ENCODE data around the gene NXPH4.

The NXPH4 gene

DNA sequence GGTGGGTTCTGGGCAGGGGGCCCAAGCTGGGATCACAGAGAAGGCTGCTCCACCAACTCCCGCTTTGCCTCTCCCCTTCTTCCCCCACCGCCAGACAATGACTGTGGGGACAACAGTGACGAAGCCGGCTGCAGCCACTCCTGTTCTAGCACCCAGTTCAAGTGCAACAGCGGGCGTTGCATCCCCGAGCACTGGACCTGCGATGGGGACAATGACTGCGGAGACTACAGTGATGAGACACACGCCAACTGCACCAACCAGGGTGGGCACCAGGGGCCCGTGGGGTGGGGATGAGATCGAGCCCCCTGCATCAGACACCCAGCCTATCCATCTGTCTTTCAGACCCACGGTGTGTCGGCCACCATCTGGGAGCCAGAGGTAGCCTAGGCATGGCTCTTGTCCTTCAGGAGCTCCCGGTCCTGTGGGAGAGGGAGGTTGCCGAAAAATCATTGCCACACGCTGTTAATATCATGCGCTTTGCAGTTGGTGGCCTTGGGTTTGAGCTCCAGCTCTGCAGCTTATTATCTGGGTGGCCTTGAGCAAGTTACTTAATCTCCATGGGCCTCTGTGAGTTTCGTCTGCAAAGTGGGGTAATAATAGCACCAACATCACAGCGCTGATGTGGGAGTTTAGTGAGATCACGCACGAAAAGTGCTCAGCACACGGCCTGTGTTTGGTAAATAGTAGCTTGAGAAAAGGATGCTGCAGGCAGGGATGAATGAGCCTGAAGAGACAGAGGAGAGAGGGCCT is 47.4 kb upstream of the NXPH4 start:
- Histone ChIP-seq H3K4me1 (ENCODE audit: insufficient read depth, low read length, poor library complexity, severe bottlenecking) (no peaks in the 10 kb centered on the region), H3K27me3 (ENCODE audit: insufficient read depth, low read length, poor library complexity, severe bottlenecking) (no peaks in the 10 kb centered on the region), H3K4me3 (ENCODE audit: low read length, poor library complexity, severe bottlenecking) (no peak overlapping the region), H3K9me3 (ENCODE audit: insufficient read depth, low read depth, low read length) (no peaks in the 10 kb centered on the region), H3K79me2 (ENCODE audit: insufficient read depth, low read length) (no peaks in the 10 kb centered on the region), H3K9ac (ENCODE audit: low read depth, low read length, poor library complexity, severe bottlenecking) (no peak overlapping the region), H3F3A (ENCODE audit: low read depth) (no peaks in the 10 kb centered on the region), H3K9me2 (replicated peaks; ENCODE audit: low read depth, low read length) (no peaks in the 10 kb centered on the region), H4K20me1 (ENCODE audit: insufficient read depth, low read length, poor library complexity, severe bottlenecking) (no peaks in the 10 kb centered on the region), H3K4me2 (ENCODE audit: low read depth, low read length, poor library complexity, severe bottlenecking) (no peak overlapping the region), H2AFZ (ENCODE audit: low read length) (no peak overlapping the region), H3K36me3 (ENCODE audit: insufficient read depth, low read length) (no peaks in the 10 kb centered on the region)
- TF ChIP-seq CTCF (conservative IDR thresholded peaks at IDR 0.05; ENCODE audit: low read length): no peak
- no peak for TF ChIP-seq EZH2phosphoT487 (IDR thresholded peaks at IDR 0.05; ENCODE audit: borderline replicate concordance)

GRCh38 chr12:57169969-57170368 is 46.6 kb upstream of the NXPH4 start:
- H3K36me3 ChIP-seq (ENCODE audit: insufficient read depth, low read length): no peaks in the 10 kb centered on the region
- H2AFZ ChIP-seq (ENCODE audit: low read length): no peak overlapping the region
- no peaks in the 10 kb centered on the region for H3K27me3 ChIP-seq (ENCODE audit: insufficient read depth, low read length, poor library complexity, severe bottlenecking)
- no peaks in the 10 kb centered on the region for H3K9me2 ChIP-seq (replicated peaks; ENCODE audit: low read depth, low read length)
- TF ChIP-seq EZH2phosphoT487 (IDR thresholded peaks at IDR 0.05; ENCODE audit: borderline replicate concordance) (no peak), CTCF (conservative IDR thresholded peaks at IDR 0.05; ENCODE audit: low read length) (no peak)
- no peaks in the 10 kb centered on the region for H3K79me2 ChIP-seq (ENCODE audit: insufficient read depth, low read length)
- no peak overlapping the region for H3K9ac ChIP-seq (ENCODE audit: low read depth, low read length, poor library complexity, severe bottlenecking)
- H3K4me2 ChIP-seq (ENCODE audit: low read depth, low read length, poor library complexity, severe bottlenecking): no peak overlapping the region
- H4K20me1 ChIP-seq (ENCODE audit: insufficient read depth, low read length, poor library complexity, severe bottlenecking): no peaks in the 10 kb centered on the region
- H3F3A ChIP-seq (ENCODE audit: low read depth): no peaks in the 10 kb centered on the region
- H3K9me3 ChIP-seq (ENCODE audit: insufficient read depth, low read depth, low read length): no peaks in the 10 kb centered on the region
- no peaks in the 10 kb centered on the region for H3K4me1 ChIP-seq (ENCODE audit: insufficient read depth, low read length, poor library complexity, severe bottlenecking)
- H3K4me3 ChIP-seq (ENCODE audit: low read length, poor library complexity, severe bottlenecking): no peak overlapping the region

DNA sequence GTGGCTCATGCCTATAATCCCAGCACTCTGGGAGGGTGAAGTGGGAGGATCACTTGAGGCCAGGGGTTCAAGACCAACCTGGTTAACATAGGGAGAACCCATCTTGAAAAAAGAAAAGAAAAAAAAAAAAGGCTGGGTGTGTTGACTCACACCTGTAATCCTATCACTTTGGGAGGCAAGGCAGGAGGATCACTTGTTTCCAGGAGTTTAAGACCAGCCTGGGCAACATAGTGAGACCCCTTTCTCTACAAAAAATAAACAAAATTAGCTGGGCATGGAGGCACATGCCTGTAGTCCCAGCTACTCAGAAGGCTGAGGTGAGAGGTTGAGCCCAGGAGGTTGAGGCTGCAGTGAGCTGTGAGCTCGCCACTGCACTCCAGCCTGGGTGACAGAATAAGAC is 46.2 kb upstream of the NXPH4 start:
- Histone ChIP-seq H3K9me2 (replicated peaks; ENCODE audit: low read depth, low read length) (no peaks in the 10 kb centered on the region), H3K9me3 (ENCODE audit: insufficient read depth, low read depth, low read length) (no peaks in the 10 kb centered on the region), H3K36me3 (ENCODE audit: insufficient read depth, low read length) (no peaks in the 10 kb centered on the region), H3K4me3 (ENCODE audit: low read length, poor library complexity, severe bottlenecking) (no peak overlapping the region), H3K27me3 (ENCODE audit: insufficient read depth, low read length, poor library complexity, severe bottlenecking) (no peaks in the 10 kb centered on the region), H3K9ac (ENCODE audit: low read depth, low read length, poor library complexity, severe bottlenecking) (no peak overlapping the region), H2AFZ (ENCODE audit: low read length) (no peak overlapping the region), H4K20me1 (ENCODE audit: insufficient read depth, low read length, poor library complexity, severe bottlenecking) (no peaks in the 10 kb centered on the region), H3K4me1 (ENCODE audit: insufficient read depth, low read length, poor library complexity, severe bottlenecking) (no peaks in the 10 kb centered on the region), H3K79me2 (ENCODE audit: insufficient read depth, low read length) (no peaks in the 10 kb centered on the region), H3F3A (ENCODE audit: low read depth) (no peaks in the 10 kb centered on the region), H3K4me2 (ENCODE audit: low read depth, low read length, poor library complexity, severe bottlenecking) (no peak overlapping the region)
- TF ChIP-seq CTCF (conservative IDR thresholded peaks at IDR 0.05; ENCODE audit: low read length): no peak
- TF ChIP-seq EZH2phosphoT487 (IDR thresholded peaks at IDR 0.05; ENCODE audit: borderline replicate concordance): no peak
